ENCODE data around the gene IER2. TPM values are rescaled to one million over a fixed set of nuclear protein-coding genes. Genes with fewer than 3 reads are reported as not detected.
"Not testable (repeated sequence)": the region's sequence is repeated elsewhere in the genome, so short reads cannot be mapped to it uniquely, and the experiment has no call there.

The IER2 gene
- total and polyA plus RNA-seq, 12 donors = 19.2 to 54.6 (median 36.0) TPM

GRCh38 chr19:13172346-13173138 lies 22.3 kb downstream of the IER2 start:
- no peaks in the 10 kb centered on the region for H3K27me3 ChIP-seq
- TF ChIP-seq CTCF (IDR thresholded peaks at IDR 0.05) = no peak
- ATAC-seq = peak; percentile 14 to 66 (median 45)
- whole genome bisulfite sequencing, 2 donors = 37 to 44% methylated on average over 18 of the region's 18 CpGs
- intact Hi-C loops (cut with DNase I) = no loop called here
- H3K4me3 ChIP-seq = peak overlapping the region in 2 of 10 donors; percentile 1 to 9
- H3K4me1 ChIP-seq = peaks cover 2 to 53% (median 20%) of the 10 kb centered on the region in 9 donors
- no peaks in the 10 kb centered on the region for H3K9me3 ChIP-seq
- DNase-seq = peak; percentile 78 to 80
- H3K36me3 ChIP-seq = no peaks in the 10 kb centered on the region
- H3K27ac ChIP-seq = peak overlapping the region in 9 of 10 donors; percentile 10 to 89 (median 67)

- TF ChIP-seq CTCF (IDR thresholded peaks at IDR 0.05) = no peak
These were observed 23.0 kb downstream of the IER2 start for GRCh38 chr19:13173139-13173737.

GRCh38 chr19:13176345-13176744 lies 26.1 kb downstream of the IER2 start:
- peaks cover 2 to 23% (median 19%) of the 10 kb centered on the region in 9 donors for H3K4me1 ChIP-seq
- intact Hi-C loops (cut with DNase I) = no loop called here
- no peaks in the 10 kb centered on the region for H3K36me3 ChIP-seq
- WGBS, 2 donors = 90 to 96% methylated on average over 8 of the region's 8 CpGs
- H3K4me3 ChIP-seq = no peak overlapping the region
- H3K27ac ChIP-seq = no peak overlapping the region
- no peak for TF ChIP-seq CTCF (IDR thresholded peaks at IDR 0.05)
- H3K27me3 ChIP-seq = no peaks in the 10 kb centered on the region
- ATAC-seq (no peak), DNase-seq (no peak)
- H3K9me3 ChIP-seq = no peaks in the 10 kb centered on the region

More at GRCh38 chr19:13173139-13173737, 23.0 kb downstream of the IER2 start:
- DNase-seq (no peak), ATAC-seq (peak in 2 of 8 donors; percentile 3 to 5)
- no peak overlapping the region for H3K4me3 ChIP-seq
- intact Hi-C loops (cut with DNase I) = no loop called here
- H3K9me3 ChIP-seq = no peaks in the 10 kb centered on the region
- H3K4me1 ChIP-seq = peaks cover 2 to 48% (median 18%) of the 10 kb centered on the region in 9 donors
- WGBS, 2 donors = 75% methylated on average over 12 of the region's 12 CpGs
- H3K27me3 ChIP-seq = no peaks in the 10 kb centered on the region
- H3K36me3 ChIP-seq = no peaks in the 10 kb centered on the region
- H3K27ac ChIP-seq = peak overlapping the region in 9 of 10 donors; percentile 34 to 89 (median 67)

- ATAC-seq; H3K36me3 ChIP-seq; DNase-seq; H3K4me3 ChIP-seq; intact Hi-C loops (cut with DNase I); H3K27me3 ChIP-seq; H3K27ac ChIP-seq; H3K9me3 ChIP-seq: not testable (repeated sequence)
- peaks cover 6 to 25% (median 21%) of the 10 kb centered on the region in 9 donors for H3K4me1 ChIP-seq
- 98% methylated on average over 5 of the region's 5 CpGs for WGBS, 2 donors
These were observed 27.4 kb downstream of the IER2 start for GRCh38 chr19:13177584-13177983.

- DNase-seq; H3K27ac ChIP-seq; H3K27me3 ChIP-seq; H3K36me3 ChIP-seq; H3K9me3 ChIP-seq; H3K4me3 ChIP-seq; ATAC-seq; intact Hi-C loops (cut with DNase I): not testable (repeated sequence)
- H3K4me1 ChIP-seq = peaks cover 5 to 18% (median 14%) of the 10 kb centered on the region in 9 donors
- 95% methylated on average over 10 of the region's 10 CpGs for WGBS, 2 donors
These were observed 28.1 kb downstream of the IER2 start for GRCh38 chr19:13178291-13178690.
